Measurements from ENCODE around the gene HSF4. TPM values are rescaled to one million over a fixed set of nuclear protein-coding genes. Genes with fewer than 3 reads are reported as not detected.

Gene HSF4
- total RNA-seq, 1 experiment from 2014 or later = 13.9 TPM

GRCh38 chr16:67186550-67186950 lies 22.0 kb downstream of the HSF4 start:
- intact Hi-C loops (cut with micrococcal nuclease; ENCODE audit: unreplicated experiment) = no loop called here
- no peak overlapping the region for H3K4me3 ChIP-seq (ENCODE audit: low read depth, low read length, poor library complexity, severe bottlenecking)
- H3K27ac ChIP-seq (ENCODE audit: low read depth, low read length, poor library complexity, severe bottlenecking) = no peak overlapping the region
- BruUV-seq (replicated peaks) = no TSS peak
- ChIA-PET POLR2A (ENCODE audit: low non-redundant PET) (no interaction called here), CTCF (interaction anchor here (0.6 kb wide), 1 partner anchor 443 kb away, joined by 5 read pairs; no protein-coding TSS in a partner anchor)
- no peaks in the 10 kb centered on the region for H3K9me3 ChIP-seq (ENCODE audit: low read depth, low read length, poor library complexity, severe bottlenecking)
- H3K4me1 ChIP-seq (ENCODE audit: insufficient read depth, low read length, poor library complexity, severe bottlenecking) = peaks cover 16% of the 10 kb centered on the region
- no peaks in the 10 kb centered on the region for H3K27me3 ChIP-seq (replicated peaks; ENCODE audit: insufficient read depth, low read depth, low read length, poor library complexity)
- H3K36me3 ChIP-seq (ENCODE audit: insufficient read depth, low read length, poor library complexity, severe bottlenecking) = no peaks in the 10 kb centered on the region
- TF ChIP-seq CTCF (conservative IDR thresholded peaks at IDR 0.05; ENCODE audit: low read depth, low read length) (no peak), EZH2 (IDR thresholded peaks at IDR 0.05; ENCODE audit: borderline replicate concordance, low read depth, low read length, poor library complexity, severe bottlenecking) (no peak)
- no peak for DNase-seq (ENCODE audit: low spot score)

- no peak overlapping the region for H3K27ac ChIP-seq (ENCODE audit: low read depth, low read length, poor library complexity, severe bottlenecking)
- ChIA-PET CTCF (no interaction called here), POLR2A (ENCODE audit: low non-redundant PET) (no interaction called here)
- no peak for TF ChIP-seq CTCF (conservative IDR thresholded peaks at IDR 0.05; ENCODE audit: low read depth, low read length)
- TF ChIP-seq EZH2 (IDR thresholded peaks at IDR 0.05; ENCODE audit: borderline replicate concordance, low read depth, low read length, poor library complexity, severe bottlenecking) = no peak
- no peaks in the 10 kb centered on the region for H3K36me3 ChIP-seq (ENCODE audit: insufficient read depth, low read length, poor library complexity, severe bottlenecking)
- no peak for DNase-seq (ENCODE audit: low spot score)
- no TSS peak for BruUV-seq (replicated peaks)
- no peak overlapping the region for H3K4me3 ChIP-seq (ENCODE audit: low read depth, low read length, poor library complexity, severe bottlenecking)
- intact Hi-C loops (cut with micrococcal nuclease; ENCODE audit: unreplicated experiment) = no loop called here
- peaks cover 19% of the 10 kb centered on the region for H3K4me1 ChIP-seq (ENCODE audit: insufficient read depth, low read length, poor library complexity, severe bottlenecking)
- no peaks in the 10 kb centered on the region for H3K9me3 ChIP-seq (ENCODE audit: low read depth, low read length, poor library complexity, severe bottlenecking)
- no peaks in the 10 kb centered on the region for H3K27me3 ChIP-seq (replicated peaks; ENCODE audit: insufficient read depth, low read depth, low read length, poor library complexity)
Observed at GRCh38 chr16:67187175-67187890, 22.8 kb downstream of the HSF4 start.

GRCh38 chr16:67188323-67188722 lies 23.8 kb downstream of the HSF4 start:
- TF ChIP-seq EZH2 (IDR thresholded peaks at IDR 0.05; ENCODE audit: borderline replicate concordance, low read depth, low read length, poor library complexity, severe bottlenecking) = no peak
- TF ChIP-seq CTCF (conservative IDR thresholded peaks at IDR 0.05; ENCODE audit: low read depth, low read length) = no peak
- Histone ChIP-seq H3K9me3 (ENCODE audit: low read depth, low read length, poor library complexity, severe bottlenecking) (no peaks in the 10 kb centered on the region), H3K4me1 (ENCODE audit: insufficient read depth, low read length, poor library complexity, severe bottlenecking) (peaks cover 19% of the 10 kb centered on the region), H3K4me3 (ENCODE audit: low read depth, low read length, poor library complexity, severe bottlenecking) (no peak overlapping the region), H3K27ac (ENCODE audit: low read depth, low read length, poor library complexity, severe bottlenecking) (no peak overlapping the region), H3K36me3 (ENCODE audit: insufficient read depth, low read length, poor library complexity, severe bottlenecking) (peaks cover under 1% of the 10 kb centered on the region), H3K27me3 (replicated peaks; ENCODE audit: insufficient read depth, low read depth, low read length, poor library complexity) (no peaks in the 10 kb centered on the region)
- ChIA-PET CTCF (no interaction called here), POLR2A (ENCODE audit: low non-redundant PET) (no interaction called here)
- intact Hi-C loops (cut with micrococcal nuclease; ENCODE audit: unreplicated experiment) = no loop called here
- DNase-seq (ENCODE audit: low spot score) = no peak
- BruUV-seq (replicated peaks) = no TSS peak

Data from A673 (cell line).